ENCODE results near the gene SLC35F4.

Gene SLC35F4

GRCh38 chr14:57811998-57812546 lies 53.8 kb downstream of the SLC35F4 start:
- H3K79me2 ChIP-seq (ENCODE audit: low read length) = no peaks in the 10 kb centered on the region
- no peaks in the 10 kb centered on the region for H3F3A ChIP-seq (ENCODE audit: insufficient read depth, low read length)
- H3K27me3 ChIP-seq (replicated peaks; ENCODE audit: insufficient read depth, low read length) = no peaks in the 10 kb centered on the region
- no peaks in the 10 kb centered on the region for H3K4me1 ChIP-seq (ENCODE audit: low read length)
- H3K9me3 ChIP-seq (replicated peaks; ENCODE audit: insufficient read depth, low read length) = no peaks in the 10 kb centered on the region
- H3K4me2 ChIP-seq (ENCODE audit: low read depth, low read length) = no peak overlapping the region
- no peak overlapping the region for H3K9ac ChIP-seq (ENCODE audit: low read length)
- no peaks in the 10 kb centered on the region for H3K9me2 ChIP-seq (replicated peaks; ENCODE audit: insufficient read depth, low read length)
- no peak for TF ChIP-seq CTCF (IDR thresholded peaks at IDR 0.05; ENCODE audit: low read length)
- TF ChIP-seq EZH2 (optimal IDR thresholded peaks at IDR 0.05; ENCODE audit: low read depth, low read length) = no peak
- TF ChIP-seq EZH2phosphoT487 (IDR thresholded peaks at IDR 0.05; ENCODE audit: low read length) = no peak
- H3K36me3 ChIP-seq (replicated peaks; ENCODE audit: insufficient read depth, low read length) = no peaks in the 10 kb centered on the region
- H2AFZ ChIP-seq (ENCODE audit: low read length) = no peak overlapping the region
- no peak for DNase-seq
- H3K27ac ChIP-seq (ENCODE audit: low read length) = no peak overlapping the region
- no peak overlapping the region for H3K4me3 ChIP-seq (ENCODE audit: low read length)
- no peaks in the 10 kb centered on the region for H4K20me1 ChIP-seq (ENCODE audit: insufficient read depth, low read length)

DNA sequence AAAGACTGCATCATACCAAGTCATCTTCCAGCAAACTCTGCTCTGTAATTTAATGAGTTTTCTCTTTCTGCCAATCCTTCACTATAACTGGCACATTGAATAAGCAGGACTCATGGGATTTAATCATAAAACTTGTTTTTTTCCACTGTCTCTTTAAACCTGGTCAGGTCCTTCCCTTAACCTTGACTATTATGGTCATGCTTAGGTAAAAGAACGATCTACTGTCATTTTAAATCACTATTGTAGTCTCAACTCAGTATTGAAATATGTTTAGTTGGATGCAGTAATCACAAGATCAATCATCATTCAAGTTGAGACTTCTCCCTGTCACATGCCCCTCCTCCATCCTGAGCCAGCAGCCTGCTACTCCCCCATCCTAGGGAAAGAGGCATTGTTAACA lies 56.1 kb downstream of the SLC35F4 start:
- Histone ChIP-seq H2AFZ (ENCODE audit: low read length) (no peak overlapping the region), H3K4me1 (ENCODE audit: low read length) (no peaks in the 10 kb centered on the region), H3K9ac (ENCODE audit: low read length) (no peak overlapping the region)

GRCh38 chr14:57797160-57797559 lies 68.7 kb downstream of the SLC35F4 start:
- DNase-seq = no peak
- no peaks in the 10 kb centered on the region for H4K20me1 ChIP-seq (ENCODE audit: insufficient read depth, low read length)

More for the DNA sequence above, 56.1 kb downstream of the SLC35F4 start:
- Histone ChIP-seq H3K4me3 (ENCODE audit: low read length) (no peak overlapping the region), H3K36me3 (replicated peaks; ENCODE audit: insufficient read depth, low read length) (no peaks in the 10 kb centered on the region), H3F3A (ENCODE audit: insufficient read depth, low read length) (no peaks in the 10 kb centered on the region), H3K9me2 (replicated peaks; ENCODE audit: insufficient read depth, low read length) (no peaks in the 10 kb centered on the region), H3K9me3 (replicated peaks; ENCODE audit: insufficient read depth, low read length) (no peaks in the 10 kb centered on the region), H3K4me2 (ENCODE audit: low read depth, low read length) (no peak overlapping the region), H3K79me2 (ENCODE audit: low read length) (no peaks in the 10 kb centered on the region), H3K27ac (ENCODE audit: low read length) (no peak overlapping the region), H4K20me1 (ENCODE audit: insufficient read depth, low read length) (no peaks in the 10 kb centered on the region), H3K27me3 (replicated peaks; ENCODE audit: insufficient read depth, low read length) (no peaks in the 10 kb centered on the region)
- DNase-seq = no peak
- TF ChIP-seq EZH2 (optimal IDR thresholded peaks at IDR 0.05; ENCODE audit: low read depth, low read length) = no peak
- TF ChIP-seq CTCF (IDR thresholded peaks at IDR 0.05; ENCODE audit: low read length) = no peak
- TF ChIP-seq EZH2phosphoT487 (IDR thresholded peaks at IDR 0.05; ENCODE audit: low read length) = no peak

More at GRCh38 chr14:57797160-57797559, 68.7 kb downstream of the SLC35F4 start:
- H3K27ac ChIP-seq (ENCODE audit: low read length) = no peak overlapping the region
- H2AFZ ChIP-seq (ENCODE audit: low read length) = no peak overlapping the region
- no peaks in the 10 kb centered on the region for H3K27me3 ChIP-seq (replicated peaks; ENCODE audit: insufficient read depth, low read length)
- H3K4me3 ChIP-seq (ENCODE audit: low read length) = no peak overlapping the region
- H3K9me2 ChIP-seq (replicated peaks; ENCODE audit: insufficient read depth, low read length) = no peaks in the 10 kb centered on the region
- H3K4me2 ChIP-seq (ENCODE audit: low read depth, low read length) = no peak overlapping the region
- H3K9ac ChIP-seq (ENCODE audit: low read length) = no peak overlapping the region
- H3F3A ChIP-seq (ENCODE audit: insufficient read depth, low read length) = no peaks in the 10 kb centered on the region
- TF ChIP-seq EZH2 (optimal IDR thresholded peaks at IDR 0.05; ENCODE audit: low read depth, low read length) (no peak), EZH2phosphoT487 (IDR thresholded peaks at IDR 0.05; ENCODE audit: low read length) (no peak), CTCF (IDR thresholded peaks at IDR 0.05; ENCODE audit: low read length) (no peak)
- no peaks in the 10 kb centered on the region for H3K79me2 ChIP-seq (ENCODE audit: low read length)
- no peaks in the 10 kb centered on the region for H3K36me3 ChIP-seq (replicated peaks; ENCODE audit: insufficient read depth, low read length)
- H3K4me1 ChIP-seq (ENCODE audit: low read length) = no peaks in the 10 kb centered on the region
- no peaks in the 10 kb centered on the region for H3K9me3 ChIP-seq (replicated peaks; ENCODE audit: insufficient read depth, low read length)

All from MM.1S (cell line).